Dedifferentiated amniotic fluid mesenchymal stem cell (primary cell): Measurements from ENCODE around the gene BRD4.

Source experiments
- DNase-seq: peaks from one replicate; pipeline ENCODE4 v3.0.0-alpha.2; 2016; ENCODE audit errors: extremely low spot score

Gene BRD4

GRCh38 chr19:15225760-15226159, 106.6 kb downstream of the BRD4 start:
- no peak for DNase-seq

- no peak for DNase-seq
Observed at GRCh38 chr19:15223649-15224361, 108.5 kb downstream of the BRD4 start.

- DNase-seq: peak; percentile 94
Observed at GRCh38 chr19:15222738-15223648, 109.3 kb downstream of the BRD4 start.

- no peak for DNase-seq
Observed at GRCh38 chr19:15220833-15221232, 111.5 kb downstream of the BRD4 start.

- DNase-seq: no peak
Observed at GRCh38 chr19:15218501-15218900, 113.8 kb downstream of the BRD4 start.

GRCh38 chr19:15216363-15216762, 116.0 kb downstream of the BRD4 start:
- no peak for DNase-seq

- no peak for DNase-seq
Observed at GRCh38 chr19:15213715-15214381, 118.5 kb downstream of the BRD4 start.

- no peak for DNase-seq
Observed at GRCh38 chr19:15212711-15213110, 119.6 kb downstream of the BRD4 start.

- DNase-seq: no peak
Observed at GRCh38 chr19:15210323-15210781, 122.0 kb downstream of the BRD4 start.

GRCh38 chr19:15201374-15202023, 130.8 kb downstream of the BRD4 start:
- DNase-seq: no peak

GRCh38 chr19:15200553-15201364, 131.6 kb downstream of the BRD4 start, which contains the start of gene NOTCH3:
Gene NOTCH3, minus strand, starts transcription at chr19:15200995. Its CDS starts 90 bp downstream, at chr19:15200905.
- DNase-seq: no peak

- no peak for DNase-seq
Observed at GRCh38 chr19:15199661-15200552, 132.4 kb downstream of the BRD4 start.

GRCh38 chr19:15198951-15199660, 133.2 kb downstream of the BRD4 start:
- DNase-seq: no peak

- DNase-seq: no peak
Observed at GRCh38 chr19:15197942-15198341, 134.4 kb downstream of the BRD4 start.

- no peak for DNase-seq
Observed at GRCh38 chr19:15197275-15197941, 134.9 kb downstream of the BRD4 start.

- no peak for DNase-seq
Observed at GRCh38 chr19:15196360-15197005, 135.9 kb downstream of the BRD4 start.

GRCh38 chr19:15195371-15196334, 136.7 kb downstream of the BRD4 start:
- DNase-seq: no peak
